Lower leg skin (tissue), 4 donors: Measurements from ENCODE around the gene PAOX. TPM values are rescaled to one million over a fixed set of nuclear protein-coding genes. Genes with fewer than 3 reads are reported as not detected.

Experiments
- DNase-seq, 2 donors: peaks; one replicate each; pipeline ENCODE4 v3.0.0-alpha.2; 2019; ENCODE audit warnings: low spot score in 2 of 2
- H3K4me3 ChIP-seq: fragments of 200-600 bp; sonication (generic); 2 replicates; pipeline ENCODE4 v1.5.1; 2017; ENCODE audit warnings: mild to moderate bottlenecking, low read depth; ENCODE audit not compliant: poor library complexity, severe bottlenecking
- POLR2A ChIP-seq, 2 donors: fragments of 450-650 bp; IDR thresholded peaks; one replicate each; pipeline ENCODE4 v1.6.1; 2016 to 2017; ENCODE audit warnings: antibody characterized with exemption in 2 of 2, mild to moderate bottlenecking in 1 of 2, moderate library complexity in 1 of 2
- WGBS, 2 donors: methylation state at CpG; one replicate each; pipeline ENCODE4 v1.1.5; 2018; 5-methylcytosine and 5-hydroxymethylcytosine counted together
- intact Hi-C: fragments of 100-400 bp; cut with DNase I; formaldehyde crosslinking; loops from one replicate; pipeline ENCODE4 v1.15.0; 2023; ENCODE audit warnings: low total_unique reads
- total RNA-seq, 4 donors: library from RNA; depleted of rRNA; stranded (reverse); fragments of >200 nt; gene quantifications; one replicate each; pipeline ENCODE4 v1.1.0, GENCODE V29; 2016
- TF ChIP-seq, protein P1 (sequence below), 3 donors: fragments of 450-650 bp; IDR thresholded peaks; one replicate each; pipeline ENCODE4 v1.5.1; 2016; ENCODE audit warnings: antibody characterized with exemption in 3 of 3, mild to moderate bottlenecking in 3 of 3, moderate library complexity in 2 of 3

The PAOX gene
- total RNA-seq, 4 donors from 2014 or later = 8.1 to 21.8 (median 14.4) TPM

GRCh38 chr10:133335246-133336117, 43.6 kb upstream of the PAOX start:
- TF ChIP-seq, protein P1, sequence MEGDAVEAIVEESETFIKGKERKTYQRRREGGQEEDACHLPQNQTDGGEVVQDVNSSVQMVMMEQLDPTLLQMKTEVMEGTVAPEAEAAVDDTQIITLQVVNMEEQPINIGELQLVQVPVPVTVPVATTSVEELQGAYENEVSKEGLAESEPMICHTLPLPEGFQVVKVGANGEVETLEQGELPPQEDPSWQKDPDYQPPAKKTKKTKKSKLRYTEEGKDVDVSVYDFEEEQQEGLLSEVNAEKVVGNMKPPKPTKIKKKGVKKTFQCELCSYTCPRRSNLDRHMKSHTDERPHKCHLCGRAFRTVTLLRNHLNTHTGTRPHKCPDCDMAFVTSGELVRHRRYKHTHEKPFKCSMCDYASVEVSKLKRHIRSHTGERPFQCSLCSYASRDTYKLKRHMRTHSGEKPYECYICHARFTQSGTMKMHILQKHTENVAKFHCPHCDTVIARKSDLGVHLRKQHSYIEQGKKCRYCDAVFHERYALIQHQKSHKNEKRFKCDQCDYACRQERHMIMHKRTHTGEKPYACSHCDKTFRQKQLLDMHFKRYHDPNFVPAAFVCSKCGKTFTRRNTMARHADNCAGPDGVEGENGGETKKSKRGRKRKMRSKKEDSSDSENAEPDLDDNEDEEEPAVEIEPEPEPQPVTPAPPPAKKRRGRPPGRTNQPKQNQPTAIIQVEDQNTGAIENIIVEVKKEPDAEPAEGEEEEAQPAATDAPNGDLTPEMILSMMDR (IDR thresholded peaks at IDR 0.05) = no peak
- TF ChIP-seq POLR2A (IDR thresholded peaks at IDR 0.05) = no peak
- no peak for DNase-seq
- 0 to 2% methylated on average over 5 to 46 of the region's 75 CpGs for WGBS, 2 donors
- H3K4me3 ChIP-seq = no peak overlapping the region
- intact Hi-C loops = loop anchor here (10.0 kb wide), 1 partner anchor 189 kb away; the partner anchor contains the start of gene CYP2E1

DNA sequence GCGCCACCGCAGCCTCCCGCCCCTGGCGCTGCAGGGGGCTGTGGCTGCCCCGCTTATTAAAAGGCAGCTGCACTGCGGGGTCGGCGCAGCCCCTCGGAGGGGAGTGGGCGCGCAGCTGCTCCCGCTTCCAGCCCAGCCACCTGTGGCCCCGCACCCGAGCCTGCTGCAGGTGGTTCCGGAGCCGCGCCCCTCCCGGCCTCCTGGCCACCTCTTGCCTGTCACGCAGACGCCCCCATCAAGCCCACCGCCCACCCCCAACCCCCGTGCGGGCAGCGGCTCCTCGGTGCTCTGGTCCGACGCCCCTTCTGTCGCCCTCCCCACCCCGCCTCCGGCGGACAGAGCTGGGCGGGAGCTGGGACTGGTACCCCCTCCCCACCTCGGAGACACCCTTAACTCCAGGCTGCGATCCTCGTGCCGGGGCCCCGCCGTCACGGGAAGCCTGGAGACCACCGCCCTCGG, 42.9 kb upstream of the PAOX start:
- no peak overlapping the region for H3K4me3 ChIP-seq
- no peak for TF ChIP-seq POLR2A (IDR thresholded peaks at IDR 0.05)
- TF ChIP-seq, protein P1 (IDR thresholded peaks at IDR 0.05) = no peak
- DNase-seq = no peak
- intact Hi-C loops = loop anchor here (10.0 kb wide), 1 partner anchor 189 kb away; the partner anchor contains the start of gene CYP2E1
- WGBS, 2 donors = 0 to 2% methylated on average over 3 to 10 of the region's 41 CpGs

DNA sequence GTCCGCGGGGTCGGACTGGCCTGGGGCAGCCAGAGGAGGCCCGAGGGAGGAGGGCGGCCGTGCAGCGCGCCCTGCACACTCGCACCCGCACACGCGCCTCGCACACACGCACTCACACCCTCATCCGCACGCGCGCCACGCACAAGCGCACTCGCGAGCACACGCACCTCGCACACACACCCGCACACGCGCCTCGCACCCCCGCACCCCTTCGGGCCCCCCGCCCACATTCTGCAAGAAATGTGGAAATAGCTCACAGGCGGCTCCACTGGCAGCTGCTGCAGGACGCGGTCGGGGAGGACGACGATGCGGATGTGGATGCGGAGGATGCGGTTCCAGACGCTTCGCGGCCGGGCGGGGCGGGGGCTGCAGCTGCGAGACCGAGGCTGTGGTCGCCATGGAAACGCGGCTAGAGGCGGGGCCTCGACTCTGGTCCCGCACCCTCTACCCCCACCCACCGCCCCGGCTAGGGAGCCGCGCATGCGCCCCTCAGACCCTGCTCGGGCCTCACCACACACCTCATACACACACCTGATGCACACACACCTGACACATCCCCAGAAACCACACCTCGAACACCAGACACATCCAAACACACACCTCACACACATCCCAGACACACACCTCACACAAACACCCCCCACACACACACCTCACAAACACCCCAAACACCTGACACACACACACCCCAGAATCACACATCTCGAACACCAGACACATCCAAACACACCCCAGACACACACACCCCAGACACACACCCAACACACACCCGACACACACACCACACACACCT, 42.3 kb upstream of the PAOX start, which contains the start of gene CALY:
Gene CALY (minus strand): TSS at position 320 of the 793 bp plus-strand sequence. CDS start 7,907 bp downstream, outside the sequence.
- intact Hi-C loops = loop anchor here (10.0 kb wide), 1 partner anchor 188 kb away; the partner anchor contains the start of gene CYP2E1
- TF ChIP-seq, protein P1 (IDR thresholded peaks at IDR 0.05) = no peak
- no peak for TF ChIP-seq POLR2A (IDR thresholded peaks at IDR 0.05)
- no peak within 1 kb of the TSS for H3K4me3 ChIP-seq
- no peak for DNase-seq
- 10 to 15% methylated on average over 31 to 44 of the region's 63 CpGs for WGBS, 2 donors

DNA sequence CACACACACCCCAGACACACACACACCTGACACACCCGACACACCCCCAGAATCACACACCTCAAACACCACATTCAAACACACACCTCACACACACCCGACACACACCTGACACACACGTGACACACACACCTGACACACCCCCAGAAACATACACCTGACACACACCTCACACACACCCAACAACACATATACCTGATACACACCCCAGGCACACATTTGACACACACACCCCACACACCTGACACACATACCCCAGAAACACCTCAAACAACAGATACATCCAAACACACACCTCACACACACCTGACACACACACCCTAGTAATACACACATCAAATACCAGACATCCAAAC, 41.7 kb upstream of the PAOX start:
- no peak overlapping the region for H3K4me3 ChIP-seq
- DNase-seq = no peak
- 79% methylated on average over 3 of the region's 3 CpGs for WGBS, 2 donors
- TF ChIP-seq POLR2A (IDR thresholded peaks at IDR 0.05) = no peak
- TF ChIP-seq, protein P1 (IDR thresholded peaks at IDR 0.05) = no peak
- intact Hi-C loops = loop anchor here (10.0 kb wide), 1 partner anchor 187 kb away; the partner anchor contains the start of gene CYP2E1

GRCh38 chr10:133338080-133339071, 40.7 kb upstream of the PAOX start:
- TF ChIP-seq, protein P1 (IDR thresholded peaks at IDR 0.05) = no peak
- no peak for TF ChIP-seq POLR2A (IDR thresholded peaks at IDR 0.05)
- DNase-seq = no peak
- no peak overlapping the region for H3K4me3 ChIP-seq
- intact Hi-C loops = loop anchor here (10.0 kb wide), 1 partner anchor 186 kb away; the partner anchor contains the start of gene CYP2E1
- WGBS, 2 donors = 87 to 89% methylated on average over 10 of the region's 10 CpGs
